Brain microvascular endothelial cell (primary cell): Measurements from ENCODE around the gene GCC1.

Experiments used
- DNase-seq: peaks from one replicate; pipeline ENCODE4 v3.0.0-alpha.2; 2020
- H3K27ac ChIP-seq: fragments of 250-450 bp; sonication (Bioruptor Pico); 2 replicates; pipeline ENCODE4 v1.5.1; 2020; ENCODE audit warnings: mild to moderate bottlenecking, moderate library complexity
- H3K27me3 ChIP-seq: fragments of 250-450 bp; sonication (Bioruptor Pico); replicated peaks from 2 replicates; pipeline ENCODE4 v1.5.1; 2020; ENCODE audit warnings: mild to moderate bottlenecking
- H3K36me3 ChIP-seq: fragments of 250-450 bp; sonication (Bioruptor Pico); replicated peaks from 2 replicates; pipeline ENCODE4 v1.5.1; 2020; ENCODE audit warnings: mild to moderate bottlenecking
- H3K4me3 ChIP-seq: 2 replicates; pipeline ENCODE4 v1.5.1; 2011; ENCODE audit warnings: low read depth, mild to moderate bottlenecking, control low read depth, low read length, moderate library complexity
- CTCF ChIP-seq: IDR thresholded peaks from 2 replicates; pipeline ENCODE4 v1.5.1; 2011; ENCODE audit warnings: low read depth, mild to moderate bottlenecking, moderate library complexity, low read length, control low read depth, inconsistent platforms; ENCODE audit errors: missing control alignments
- in situ Hi-C: cut with HindIII; loops from 2 replicates; pipeline ENCODE4 v1.10.0; 2017; ENCODE audit warnings: low sequenced_read_pairs, low pct_ligation_motif_present

GCC1 gene

GRCh38 chr7:127620406-127621233 lies 35.2 kb upstream of the GCC1 start:
- in situ Hi-C loops = no loop called here
- peaks cover 56% of the 10 kb centered on the region for H3K27me3 ChIP-seq
- H3K36me3 ChIP-seq = no peaks in the 10 kb centered on the region
- TF ChIP-seq CTCF = no peak
- DNase-seq = no peak
- no peak overlapping the region for H3K27ac ChIP-seq
- H3K4me3 ChIP-seq = no peak overlapping the region

- H3K27me3 ChIP-seq = peaks cover 63% of the 10 kb centered on the region
- TF ChIP-seq CTCF = no peak
- no peak for DNase-seq
Measured at GRCh38 chr7:127619681-127620405, 34.4 kb upstream of the GCC1 start.

GRCh38 chr7:127618775-127619174 lies 33.4 kb upstream of the GCC1 start:
- no peak for TF ChIP-seq CTCF
- in situ Hi-C loops = no loop called here

More at GRCh38 chr7:127619681-127620405, 34.4 kb upstream of the GCC1 start:
- Histone ChIP-seq H3K27ac (no peak overlapping the region), H3K4me3 (no peak overlapping the region), H3K36me3 (no peaks in the 10 kb centered on the region)
- in situ Hi-C loops = no loop called here

GRCh38 chr7:127618042-127618441 lies 32.6 kb upstream of the GCC1 start, which contains the start of gene PAX4:
PAX4 (minus strand) TSS chr7:127618142; CDS start chr7:127615928, 2,214 bp downstream.
- Histone ChIP-seq H3K4me3 (no peak within 1 kb of the TSS), H3K27me3 (peaks cover 68% of the 10 kb centered on the region), H3K27ac (no peak within 1 kb of the TSS), H3K36me3 (no peaks in the 10 kb centered on the region)
- in situ Hi-C loops = no loop called here
- no peak for DNase-seq
- TF ChIP-seq CTCF = no peak

More at GRCh38 chr7:127618775-127619174, 33.4 kb upstream of the GCC1 start:
- no peak for DNase-seq
- H3K4me3 ChIP-seq = no peak overlapping the region
- no peak overlapping the region for H3K27ac ChIP-seq
- H3K27me3 ChIP-seq = peaks cover 68% of the 10 kb centered on the region
- H3K36me3 ChIP-seq = no peaks in the 10 kb centered on the region

GRCh38 chr7:127616724-127617123 lies 31.3 kb upstream of the GCC1 start:
- no peak for TF ChIP-seq CTCF
- H3K27me3 ChIP-seq = peaks cover 64% of the 10 kb centered on the region
- in situ Hi-C loops = no loop called here

More at GRCh38 chr7:127616724-127617123, 31.3 kb upstream of the GCC1 start:
- no peaks in the 10 kb centered on the region for H3K36me3 ChIP-seq
- DNase-seq = no peak
- H3K27ac ChIP-seq = no peak overlapping the region
- no peak overlapping the region for H3K4me3 ChIP-seq
